IPS-20b (cell line): ENCODE measurements around the gene PPP1R12B.
"Not testable (repeated sequence)": the region's sequence is repeated elsewhere in the genome, so short reads cannot be mapped to it uniquely, and the experiment has no call there.

ENCODE experiments used
- H3K27ac ChIP-seq: one replicate; pipeline ENCODE4 v1.5.1; 2013; ENCODE audit warnings: low read length
- H3K27me3 ChIP-seq: 2 replicates; pipeline ENCODE4 v1.6.1; 2013; ENCODE audit warnings: mild to moderate bottlenecking, low read length, inconsistent platforms; ENCODE audit not compliant: insufficient read depth
- H3K36me3 ChIP-seq: 2 replicates; pipeline ENCODE4 v1.6.1; 2013; ENCODE audit warnings: low read depth, mild to moderate bottlenecking, inconsistent platforms, low read length, moderate library complexity; ENCODE audit not compliant: insufficient read depth
- H3K4me1 ChIP-seq: 2 replicates; pipeline ENCODE4 v1.6.1; 2013; ENCODE audit warnings: mild to moderate bottlenecking, control low read depth, inconsistent platforms, low read length, moderate library complexity; ENCODE audit not compliant: insufficient read depth
- H3K4me3 ChIP-seq: 2 replicates; pipeline ENCODE4 v1.5.1; 2013; ENCODE audit warnings: mild to moderate bottlenecking, low read length, inconsistent platforms
- H3K9ac ChIP-seq: 2 replicates; pipeline ENCODE4 v1.6.1; 2013; ENCODE audit warnings: low read depth, mild to moderate bottlenecking, inconsistent platforms, low read length, moderate library complexity
- H3K9me3 ChIP-seq: 2 replicates; pipeline ENCODE4 v1.6.1; 2013; ENCODE audit warnings: mild to moderate bottlenecking, low read depth, low read length, inconsistent platforms; ENCODE audit not compliant: insufficient read depth

PPP1R12B gene

GRCh38 chr1:202625416-202626360, 277.2 kb downstream of the PPP1R12B start:
- Histone ChIP-seq H3K4me3 (no peak overlapping the region), H3K27me3 (no peaks in the 10 kb centered on the region), H3K4me1 (peaks cover 6% of the 10 kb centered on the region; the same call in 1 of the 2 replicates), H3K9me3 (no peaks in the 10 kb centered on the region), H3K36me3 (no peaks in the 10 kb centered on the region), H3K9ac (no peak overlapping the region), H3K27ac (no peak overlapping the region)

DNA sequence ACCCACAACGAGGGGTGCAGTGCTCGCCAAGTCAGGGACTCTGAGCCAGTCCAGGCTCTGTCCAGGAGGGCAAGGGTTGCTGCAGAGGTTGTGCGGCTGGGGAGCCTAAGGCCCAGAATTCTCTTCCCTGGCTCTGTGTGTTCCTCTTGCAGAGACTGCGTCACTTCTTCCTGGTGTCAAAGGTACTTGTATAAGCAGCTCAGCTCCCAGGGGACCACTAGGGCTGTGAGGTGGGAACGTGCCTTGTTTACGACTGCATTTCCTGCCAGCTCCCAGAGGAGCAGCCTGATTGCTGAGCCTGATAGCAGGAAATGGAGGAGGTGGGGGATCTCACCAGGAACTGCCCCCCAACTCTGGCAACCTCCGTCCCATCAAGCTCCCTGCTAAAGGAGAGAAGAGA, 278.5 kb downstream of the PPP1R12B start:
- not testable (repeated sequence) for H3K9ac ChIP-seq, H3K9me3 ChIP-seq, H3K4me3 ChIP-seq, H3K27me3 ChIP-seq, H3K27ac ChIP-seq, H3K36me3 ChIP-seq, H3K4me1 ChIP-seq

DNA sequence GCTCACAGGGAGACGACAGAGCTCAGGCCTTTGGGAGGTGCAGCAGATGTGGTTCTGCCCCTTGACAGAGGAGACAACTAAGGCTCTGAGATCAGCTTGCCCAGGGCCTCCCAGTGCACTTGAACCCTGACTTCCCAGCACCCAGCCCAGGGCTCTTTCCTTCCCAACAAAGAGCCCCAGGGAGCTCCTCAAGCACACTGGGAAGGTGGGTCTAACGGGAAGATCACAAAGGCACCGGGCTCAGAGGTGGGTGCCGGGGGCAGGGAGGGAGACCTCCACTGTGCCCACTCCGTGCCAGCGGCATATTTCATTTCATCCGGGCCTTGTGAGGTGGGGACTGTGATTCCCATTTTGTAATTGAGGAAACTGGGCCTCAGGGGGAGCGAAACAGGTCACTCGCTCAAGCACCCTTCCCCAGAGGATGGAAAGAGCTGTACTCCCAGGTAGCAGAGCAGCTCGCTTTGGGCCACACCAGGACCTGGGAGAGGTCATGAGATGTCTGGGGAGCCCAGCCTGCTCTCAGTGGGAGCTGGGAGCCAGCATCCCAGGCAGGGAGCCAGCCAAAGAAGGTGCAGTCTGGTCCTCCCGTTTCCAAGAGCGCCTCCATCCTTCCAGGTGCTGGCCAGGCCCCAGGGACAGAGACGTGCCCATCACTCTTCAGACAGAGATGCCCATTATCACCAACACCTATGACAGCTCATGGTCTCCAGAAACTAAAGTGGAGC, 279.5 kb downstream of the PPP1R12B start:
- H3K4me3 ChIP-seq: no peak overlapping the region
- no peaks in the 10 kb centered on the region for H3K27me3 ChIP-seq
- H3K9me3 ChIP-seq: no peaks in the 10 kb centered on the region
- no peaks in the 10 kb centered on the region for H3K36me3 ChIP-seq
- no peak overlapping the region for H3K9ac ChIP-seq
- H3K27ac ChIP-seq: no peak overlapping the region
- peaks cover 6% of the 10 kb centered on the region; the same call in 1 of the 2 replicates for H3K4me1 ChIP-seq

DNA sequence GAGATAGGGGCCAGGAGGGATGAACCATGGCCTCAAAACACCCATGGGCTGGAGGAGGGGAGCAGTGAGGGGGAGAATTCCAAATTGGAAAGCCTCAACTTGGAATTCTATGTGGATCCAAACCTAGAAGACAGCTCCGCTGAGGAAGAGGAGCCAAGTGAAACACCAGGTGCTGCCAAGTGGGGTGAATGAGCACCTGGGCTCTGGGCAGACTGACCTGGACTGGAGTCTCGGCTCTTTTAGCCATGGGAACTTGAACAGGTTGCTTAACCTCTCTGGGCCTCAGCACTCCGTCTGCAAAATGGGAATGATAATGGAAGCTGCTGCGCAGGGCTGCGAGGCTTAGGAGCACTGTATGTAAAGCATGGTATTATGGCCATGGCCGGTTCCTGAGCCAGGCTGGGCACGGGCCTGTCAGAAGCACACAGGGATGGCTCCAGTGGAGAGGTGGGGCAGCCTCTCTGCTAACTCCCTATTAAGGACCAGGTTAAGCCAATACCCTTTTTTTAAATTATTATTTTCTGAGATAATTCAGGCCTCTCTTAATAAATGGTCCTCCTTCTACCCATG, 280.2 kb downstream of the PPP1R12B start:
- no peaks in the 10 kb centered on the region for H3K27me3 ChIP-seq
- no peaks in the 10 kb centered on the region for H3K36me3 ChIP-seq
- H3K4me1 ChIP-seq: peaks cover 6% of the 10 kb centered on the region; the same call in 1 of the 2 replicates
- H3K27ac ChIP-seq: no peak overlapping the region
- no peaks in the 10 kb centered on the region for H3K9me3 ChIP-seq
- H3K4me3 ChIP-seq: no peak overlapping the region
- H3K9ac ChIP-seq: no peak overlapping the region

GRCh38 chr1:202629257-202629811, 280.8 kb downstream of the PPP1R12B start:
- not testable (repeated sequence) for H3K27ac ChIP-seq, H3K27me3 ChIP-seq, H3K4me1 ChIP-seq

DNA sequence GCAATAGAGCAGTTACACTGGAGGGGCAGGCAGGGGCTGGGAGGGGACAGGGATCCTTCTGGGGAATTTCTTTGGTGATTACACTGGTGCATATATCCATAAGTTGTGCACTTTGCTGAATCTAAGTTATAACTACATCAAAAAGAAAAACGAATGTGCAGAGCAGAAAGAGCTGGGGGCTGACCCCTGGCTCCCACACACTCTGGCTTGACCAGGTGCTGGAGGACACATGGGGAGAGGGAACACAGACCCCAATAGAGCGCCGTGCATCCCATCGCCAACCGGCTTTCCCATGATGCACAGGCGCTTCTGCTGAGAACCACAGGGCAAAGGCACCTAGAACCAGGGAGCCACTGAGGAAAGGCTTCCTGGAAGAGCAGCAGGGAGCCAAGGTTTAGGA, 281.6 kb downstream of the PPP1R12B start:
- H3K36me3 ChIP-seq, H3K9me3 ChIP-seq, H3K27me3 ChIP-seq, H3K27ac ChIP-seq, H3K9ac ChIP-seq, H3K4me3 ChIP-seq, H3K4me1 ChIP-seq: not testable (repeated sequence)

More at GRCh38 chr1:202629257-202629811, 280.8 kb downstream of the PPP1R12B start:
- H3K9me3 ChIP-seq, H3K4me3 ChIP-seq, H3K9ac ChIP-seq, H3K36me3 ChIP-seq: not testable (repeated sequence)

DNA sequence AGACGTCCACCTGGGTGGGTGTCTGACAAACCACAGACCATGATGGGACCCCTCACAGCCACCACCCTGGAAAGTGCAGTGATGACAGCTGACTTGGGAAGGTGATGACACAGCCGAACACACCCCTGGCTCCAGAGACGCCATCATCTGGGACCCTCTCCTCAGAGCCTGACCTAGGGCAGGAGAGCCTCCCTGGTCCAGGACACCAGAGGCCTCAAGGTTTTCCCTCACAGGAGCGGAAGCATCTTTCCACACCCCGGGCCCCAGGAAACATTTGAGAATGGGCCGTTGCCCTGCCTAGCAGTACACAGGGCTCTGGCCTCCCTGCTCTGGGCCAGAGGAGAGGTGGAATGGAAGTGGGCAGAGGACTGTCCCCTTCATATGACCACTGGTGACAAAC, 282.0 kb downstream of the PPP1R12B start:
- Histone ChIP-seq H3K4me3 (no peak overlapping the region), H3K36me3 (no peaks in the 10 kb centered on the region), H3K4me1 (peaks cover 6% of the 10 kb centered on the region; the same call in 1 of the 2 replicates), H3K27me3 (no peaks in the 10 kb centered on the region), H3K9me3 (no peaks in the 10 kb centered on the region), H3K27ac (no peak overlapping the region), H3K9ac (no peak overlapping the region)

DNA sequence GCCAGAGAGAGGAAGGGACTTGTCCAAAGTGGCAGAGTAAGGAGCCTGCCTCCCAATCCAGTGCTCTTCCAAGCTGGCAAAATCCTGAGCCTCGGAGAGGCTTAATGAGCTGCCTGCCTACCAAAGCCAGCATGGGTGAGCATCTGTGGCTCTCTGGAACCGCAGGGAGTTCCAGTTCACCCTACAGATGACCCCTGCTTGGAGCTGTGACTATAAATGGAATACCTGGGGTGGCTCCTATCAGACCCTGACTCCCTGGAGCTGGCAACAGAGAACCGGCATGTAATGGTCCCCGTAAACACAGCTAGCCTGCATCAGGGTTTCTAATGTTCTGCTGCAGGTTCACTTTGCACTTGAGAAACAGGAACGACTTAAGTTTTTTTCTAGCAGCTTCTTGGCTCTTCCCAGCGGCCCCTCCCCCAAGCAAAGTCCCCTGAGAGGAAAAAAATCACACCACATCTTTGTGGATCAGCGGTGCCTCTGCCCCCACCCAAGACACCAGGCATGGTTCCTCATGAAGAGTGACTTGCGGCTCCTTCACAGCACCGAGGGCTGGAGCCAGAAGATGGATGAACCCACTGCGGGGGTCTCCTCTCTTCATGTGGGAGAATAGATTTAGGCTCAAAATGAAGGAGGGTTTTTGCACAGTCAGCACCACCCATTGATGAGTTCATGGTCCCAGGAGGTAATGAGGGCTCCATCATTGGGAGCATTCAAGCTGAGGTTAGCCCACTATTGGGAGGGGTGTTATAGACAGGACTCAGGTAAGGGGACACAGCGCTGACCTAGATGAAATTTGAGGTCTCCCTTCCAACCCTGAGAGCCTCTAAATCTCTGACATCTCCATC, 282.8 kb downstream of the PPP1R12B start:
- no peaks in the 10 kb centered on the region for H3K27me3 ChIP-seq
- no peak overlapping the region for H3K4me3 ChIP-seq
- peaks cover 6% of the 10 kb centered on the region; the same call in 1 of the 2 replicates for H3K4me1 ChIP-seq
- H3K9ac ChIP-seq: no peak overlapping the region
- no peaks in the 10 kb centered on the region for H3K9me3 ChIP-seq
- no peak overlapping the region for H3K27ac ChIP-seq
- no peaks in the 10 kb centered on the region for H3K36me3 ChIP-seq

- Histone ChIP-seq H3K36me3 (no peaks in the 10 kb centered on the region), H3K9me3 (no peaks in the 10 kb centered on the region), H3K27me3 (no peaks in the 10 kb centered on the region), H3K9ac (no peak overlapping the region), H3K27ac (no peak overlapping the region), H3K4me3 (no peak overlapping the region), H3K4me1 (peaks cover 3% of the 10 kb centered on the region; the same call in 1 of the 2 replicates)
Measured at GRCh38 chr1:202632241-202632640, 283.7 kb downstream of the PPP1R12B start.

DNA sequence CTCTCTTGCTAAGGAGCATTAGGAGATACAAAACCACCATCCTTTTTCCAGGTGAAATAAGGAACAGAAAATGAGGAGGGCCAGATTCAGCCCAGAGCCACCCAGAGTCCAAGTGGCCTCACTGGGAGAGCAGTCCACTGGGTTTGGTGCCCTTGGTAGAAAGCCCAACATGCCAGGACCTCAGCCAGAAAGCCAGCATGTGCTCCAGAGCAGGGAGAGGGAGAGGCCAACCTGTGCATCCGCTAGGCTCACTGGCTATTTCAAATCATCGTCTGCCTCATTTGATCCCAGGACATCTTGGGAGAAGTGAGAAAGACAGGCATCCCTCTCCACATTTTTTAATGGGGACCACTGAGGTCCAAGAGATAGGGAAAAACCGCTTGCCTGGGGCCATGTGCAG, 287.7 kb downstream of the PPP1R12B start:
- not testable (repeated sequence) for H3K4me3 ChIP-seq, H3K36me3 ChIP-seq, H3K9me3 ChIP-seq, H3K27me3 ChIP-seq, H3K27ac ChIP-seq, H3K9ac ChIP-seq
- H3K4me1 ChIP-seq: peaks cover 15% of the 10 kb centered on the region; the same call in 1 of the 2 replicates
